ENCODE measurements around the gene CCNI2. TPM values are rescaled to one million over a fixed set of nuclear protein-coding genes. Genes with fewer than 3 reads are reported as not detected.

Gene CCNI2
- total and polyA plus RNA-seq, 9 of the 15 experiments (the other 6 are each of a cell fraction or from before 2014, with no cell fraction given): 0.05 to 1.7 (median 0.81) TPM; not detected in 5

DNA sequence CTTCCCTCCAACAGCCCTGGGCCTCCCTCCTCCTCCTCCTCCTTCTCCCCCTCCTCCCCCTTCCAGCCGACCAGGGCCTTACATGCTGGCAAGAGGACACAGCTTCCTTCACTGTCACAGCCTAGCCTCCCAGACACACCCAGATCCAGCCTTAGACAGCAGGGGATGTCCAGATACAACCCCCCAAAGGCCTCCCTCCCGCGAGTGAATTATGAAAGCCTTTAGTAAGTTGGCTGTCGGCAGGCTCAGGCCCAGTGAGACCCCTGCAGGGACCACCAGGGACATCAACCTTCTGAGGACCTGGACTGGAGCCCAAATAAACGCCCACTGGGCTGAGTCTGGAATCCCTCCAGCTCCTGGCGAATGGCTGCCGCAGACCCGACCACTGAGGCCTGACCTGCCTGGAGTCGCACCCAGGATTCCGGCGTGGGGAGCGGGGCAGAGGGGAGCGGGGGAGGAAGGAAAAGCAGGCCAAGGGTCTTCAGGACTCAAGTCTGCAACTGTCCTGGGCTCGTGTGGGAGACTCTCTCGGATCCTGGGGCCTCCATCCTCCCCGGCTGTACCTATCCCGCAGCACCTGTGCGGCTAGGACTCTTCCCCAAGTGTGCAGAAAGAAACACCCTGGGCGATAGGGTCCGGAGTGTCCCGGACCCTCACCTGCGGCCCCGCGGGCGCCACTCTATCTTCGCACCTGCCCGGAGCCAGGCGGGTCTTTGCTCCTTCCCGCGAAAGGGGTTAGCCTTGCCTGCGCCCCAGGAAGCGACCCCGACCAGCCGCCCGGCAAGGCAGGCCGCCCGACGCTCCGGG, 29.1 kb downstream of the CCNI2 start (continued):
- TF ChIP-seq ZC3H11A (IDR thresholded peaks at IDR 0.05; ENCODE audit: low read depth, low read length): no peak
- no peak for TF ChIP-seq DDX20 (tag; IDR thresholded peaks at IDR 0.05; ENCODE audit: low read depth)
- TF ChIP-seq PHF20 (IDR thresholded peaks at IDR 0.05; ENCODE audit: partially characterized antibody): no peak
- TF ChIP-seq, protein P1, sequence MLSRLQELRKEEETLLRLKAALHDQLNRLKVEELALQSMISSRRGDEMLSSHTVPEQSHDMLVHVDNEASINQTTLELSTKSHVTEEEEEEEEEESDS (CRISPR knock-in tag; IDR thresholded peaks at IDR 0.05): no peak
- TF ChIP-seq TBP (optimal IDR thresholded peaks at IDR 0.05; ENCODE audit: low read depth, low read length): peak; percentile 49
- TF ChIP-seq HDAC8 (tag; IDR thresholded peaks at IDR 0.05): no peak
- TF ChIP-seq, protein P2, sequence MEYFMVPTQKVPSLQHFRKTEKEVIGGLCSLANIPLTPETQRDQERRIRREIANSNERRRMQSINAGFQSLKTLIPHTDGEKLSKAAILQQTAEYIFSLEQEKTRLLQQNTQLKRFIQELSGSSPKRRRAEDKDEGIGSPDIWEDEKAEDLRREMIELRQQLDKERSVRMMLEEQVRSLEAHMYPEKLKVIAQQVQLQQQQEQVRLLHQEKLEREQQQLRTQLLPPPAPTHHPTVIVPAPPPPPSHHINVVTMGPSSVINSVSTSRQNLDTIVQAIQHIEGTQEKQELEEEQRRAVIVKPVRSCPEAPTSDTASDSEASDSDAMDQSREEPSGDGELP (CRISPR knock-in tag; IDR thresholded peaks at IDR 0.05; ENCODE audit: borderline replicate concordance): peak; percentile 23; the same call in 1 of the 2 replicates
- no peak for TF ChIP-seq GATA2 (CRISPR knock-in tag; IDR thresholded peaks at IDR 0.05)
- TF ChIP-seq ZNF134 (CRISPR knock-in tag; conservative IDR thresholded peaks at IDR 0.05): no peak
- no peak for TF ChIP-seq NR2C2 (CRISPR knock-in tag; IDR thresholded peaks at IDR 0.05)
- TF ChIP-seq NR2C2 (tag; IDR thresholded peaks at IDR 0.05): no peak
- no peak for TF ChIP-seq FOXA3 (CRISPR knock-in tag; conservative IDR thresholded peaks at IDR 0.05 in 1 of 2, IDR thresholded peaks at IDR 0.05 in 1 of 2)
- no peak for TF ChIP-seq ZNF586 (CRISPR knock-in tag; conservative IDR thresholded peaks at IDR 0.05)
- no peak for TF ChIP-seq CEBPB (tag; IDR thresholded peaks at IDR 0.05)
- TF ChIP-seq POLR2AphosphoS5 (IDR thresholded peaks at IDR 0.05; ENCODE audit: control insufficient read depth, insufficient read depth, low read depth, low read length): peak; percentile 39; the same call in 1 of the 2 replicates
- TF ChIP-seq, protein P3, sequence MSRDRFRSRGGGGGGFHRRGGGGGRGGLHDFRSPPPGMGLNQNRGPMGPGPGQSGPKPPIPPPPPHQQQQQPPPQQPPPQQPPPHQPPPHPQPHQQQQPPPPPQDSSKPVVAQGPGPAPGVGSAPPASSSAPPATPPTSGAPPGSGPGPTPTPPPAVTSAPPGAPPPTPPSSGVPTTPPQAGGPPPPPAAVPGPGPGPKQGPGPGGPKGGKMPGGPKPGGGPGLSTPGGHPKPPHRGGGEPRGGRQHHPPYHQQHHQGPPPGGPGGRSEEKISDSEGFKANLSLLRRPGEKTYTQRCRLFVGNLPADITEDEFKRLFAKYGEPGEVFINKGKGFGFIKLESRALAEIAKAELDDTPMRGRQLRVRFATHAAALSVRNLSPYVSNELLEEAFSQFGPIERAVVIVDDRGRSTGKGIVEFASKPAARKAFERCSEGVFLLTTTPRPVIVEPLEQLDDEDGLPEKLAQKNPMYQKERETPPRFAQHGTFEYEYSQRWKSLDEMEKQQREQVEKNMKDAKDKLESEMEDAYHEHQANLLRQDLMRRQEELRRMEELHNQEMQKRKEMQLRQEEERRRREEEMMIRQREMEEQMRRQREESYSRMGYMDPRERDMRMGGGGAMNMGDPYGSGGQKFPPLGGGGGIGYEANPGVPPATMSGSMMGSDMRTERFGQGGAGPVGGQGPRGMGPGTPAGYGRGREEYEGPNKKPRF (IDR thresholded peaks at IDR 0.05; ENCODE audit: low read depth, low read length): no peak
- TF ChIP-seq, protein P4, sequence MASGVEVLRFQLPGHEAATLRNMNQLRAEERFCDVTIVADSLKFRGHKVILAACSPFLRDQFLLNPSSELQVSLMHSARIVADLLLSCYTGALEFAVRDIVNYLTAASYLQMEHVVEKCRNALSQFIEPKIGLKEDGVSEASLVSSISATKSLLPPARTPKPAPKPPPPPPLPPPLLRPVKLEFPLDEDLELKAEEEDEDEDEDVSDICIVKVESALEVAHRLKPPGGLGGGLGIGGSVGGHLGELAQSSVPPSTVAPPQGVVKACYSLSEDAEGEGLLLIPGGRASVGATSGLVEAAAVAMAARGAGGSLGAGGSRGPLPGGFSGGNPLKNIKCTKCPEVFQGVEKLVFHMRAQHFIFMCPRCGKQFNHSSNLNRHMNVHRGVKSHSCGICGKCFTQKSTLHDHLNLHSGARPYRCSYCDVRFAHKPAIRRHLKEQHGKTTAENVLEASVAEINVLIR (CRISPR knock-in tag; IDR thresholded peaks at IDR 0.05): no peak
- TF ChIP-seq ZNF778 (CRISPR knock-in tag; IDR thresholded peaks at IDR 0.05): no peak
- peak; percentile 15 for TF ChIP-seq TAF1 (IDR thresholded peaks at IDR 0.05; ENCODE audit: control insufficient read depth, extremely low read depth, insufficient read depth, low read length, severe bottlenecking)
- TF ChIP-seq MBD2 (IDR thresholded peaks at IDR 0.05; ENCODE audit: borderline replicate concordance, low read depth): 0 out of 2 replicates have a peak, but pooled peaks have one; percentile 42
- TF ChIP-seq, protein P5, sequence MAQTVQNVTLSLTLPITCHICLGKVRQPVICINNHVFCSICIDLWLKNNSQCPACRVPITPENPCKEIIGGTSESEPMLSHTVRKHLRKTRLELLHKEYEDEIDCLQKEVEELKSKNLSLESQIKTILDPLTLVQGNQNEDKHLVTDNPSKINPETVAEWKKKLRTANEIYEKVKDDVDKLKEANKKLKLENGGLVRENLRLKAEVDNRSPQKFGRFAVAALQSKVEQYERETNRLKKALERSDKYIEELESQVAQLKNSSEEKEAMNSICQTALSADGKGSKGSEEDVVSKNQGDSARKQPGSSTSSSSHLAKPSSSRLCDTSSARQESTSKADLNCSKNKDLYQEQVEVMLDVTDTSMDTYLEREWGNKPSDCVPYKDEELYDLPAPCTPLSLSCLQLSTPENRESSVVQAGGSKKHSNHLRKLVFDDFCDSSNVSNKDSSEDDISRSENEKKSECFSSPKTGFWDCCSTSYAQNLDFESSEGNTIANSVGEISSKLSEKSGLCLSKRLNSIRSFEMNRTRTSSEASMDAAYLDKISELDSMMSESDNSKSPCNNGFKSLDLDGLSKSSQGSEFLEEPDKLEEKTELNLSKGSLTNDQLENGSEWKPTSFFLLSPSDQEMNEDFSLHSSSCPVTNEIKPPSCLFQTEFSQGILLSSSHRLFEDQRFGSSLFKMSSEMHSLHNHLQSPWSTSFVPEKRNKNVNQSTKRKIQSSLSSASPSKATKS (CRISPR knock-in tag; IDR thresholded peaks at IDR 0.05): no peak

Measured in K562 (cell line).